DND-41 (cell line): ENCODE data around the gene ZDHHC11B.
"Not testable (repeated sequence)": the region's sequence is repeated elsewhere in the genome, so short reads cannot be mapped to it uniquely, and the experiment has no call there.

Experiments used
- EZH2 ChIP-seq: IDR thresholded peaks from 3 replicates; pipeline ENCODE4 v1.6.1; 2012; ENCODE audit warnings: borderline replicate concordance, low read depth, mild to moderate bottlenecking, moderate library complexity, low read length, inconsistent platforms; ENCODE audit not compliant: severe bottlenecking
- TF ChIP-seq, protein P1 (sequence below): IDR thresholded peaks from 2 replicates; pipeline ENCODE4 v1.5.1; 2012; ENCODE audit warnings: borderline replicate concordance, low read length, moderate library complexity, mild to moderate bottlenecking; ENCODE audit not compliant: poor library complexity, severe bottlenecking; ENCODE audit errors: extremely low read depth

DNA sequence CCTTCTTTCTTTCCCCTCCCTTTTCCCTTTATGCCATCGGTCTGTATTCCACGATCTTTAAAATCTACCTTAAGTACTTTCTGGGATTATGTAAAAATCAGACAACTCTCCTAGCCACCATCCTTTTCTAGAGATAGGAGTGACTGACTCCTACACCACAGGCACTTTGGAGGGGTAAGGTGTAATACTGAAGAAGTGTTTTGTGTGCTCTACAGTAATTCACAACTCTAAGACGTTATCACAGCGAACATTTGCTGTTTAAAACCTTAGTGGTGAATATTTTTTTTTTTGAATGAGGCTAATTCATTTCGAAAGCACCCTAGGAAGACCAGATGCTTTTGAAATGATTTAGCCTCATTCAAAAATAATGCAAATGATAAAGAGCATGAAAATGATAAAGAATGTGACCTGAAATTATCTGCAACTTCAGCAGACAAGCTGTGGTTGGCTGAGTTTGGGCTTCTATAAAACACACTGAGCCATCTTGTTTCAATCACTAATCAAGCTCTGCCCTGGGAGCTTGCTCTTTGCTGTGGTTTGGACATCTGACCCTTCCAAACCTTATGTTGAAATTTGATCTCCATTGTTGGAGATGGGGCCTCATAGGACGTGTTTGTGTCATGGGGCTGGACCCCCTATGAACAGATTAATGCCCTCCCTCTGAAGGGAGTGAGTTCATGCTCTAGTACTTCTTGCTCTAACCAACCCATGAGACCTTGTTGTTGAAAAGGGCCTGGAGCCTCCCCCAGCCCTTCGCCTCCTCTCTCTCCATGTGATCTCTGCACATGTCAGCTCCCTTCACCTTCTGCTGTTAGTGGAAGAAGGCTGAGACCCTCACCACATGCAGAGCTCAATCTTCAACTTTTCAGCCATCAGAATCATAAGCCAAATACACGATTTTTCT is 70.1 kb downstream of the ZDHHC11B start:
- TF ChIP-seq EZH2, result not testable (repeated sequence)
- TF ChIP-seq, protein P1, sequence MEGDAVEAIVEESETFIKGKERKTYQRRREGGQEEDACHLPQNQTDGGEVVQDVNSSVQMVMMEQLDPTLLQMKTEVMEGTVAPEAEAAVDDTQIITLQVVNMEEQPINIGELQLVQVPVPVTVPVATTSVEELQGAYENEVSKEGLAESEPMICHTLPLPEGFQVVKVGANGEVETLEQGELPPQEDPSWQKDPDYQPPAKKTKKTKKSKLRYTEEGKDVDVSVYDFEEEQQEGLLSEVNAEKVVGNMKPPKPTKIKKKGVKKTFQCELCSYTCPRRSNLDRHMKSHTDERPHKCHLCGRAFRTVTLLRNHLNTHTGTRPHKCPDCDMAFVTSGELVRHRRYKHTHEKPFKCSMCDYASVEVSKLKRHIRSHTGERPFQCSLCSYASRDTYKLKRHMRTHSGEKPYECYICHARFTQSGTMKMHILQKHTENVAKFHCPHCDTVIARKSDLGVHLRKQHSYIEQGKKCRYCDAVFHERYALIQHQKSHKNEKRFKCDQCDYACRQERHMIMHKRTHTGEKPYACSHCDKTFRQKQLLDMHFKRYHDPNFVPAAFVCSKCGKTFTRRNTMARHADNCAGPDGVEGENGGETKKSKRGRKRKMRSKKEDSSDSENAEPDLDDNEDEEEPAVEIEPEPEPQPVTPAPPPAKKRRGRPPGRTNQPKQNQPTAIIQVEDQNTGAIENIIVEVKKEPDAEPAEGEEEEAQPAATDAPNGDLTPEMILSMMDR, result not testable (repeated sequence)
